Measurements from ENCODE around the gene RNF20.
"Not testable (repeated sequence)": the region's sequence is repeated elsewhere in the genome, so short reads cannot be mapped to it uniquely, and the experiment has no call there.

The RNF20 gene

GRCh38 chr9:101516655-101517054, 17.0 kb upstream of the RNF20 start:
- Histone ChIP-seq H3K4me3 (ENCODE audit: low read length, poor library complexity, severe bottlenecking) (no peak overlapping the region), H3K4me1 (ENCODE audit: insufficient read depth, low read length, poor library complexity, severe bottlenecking) (no peaks in the 10 kb centered on the region), H4K20me1 (ENCODE audit: insufficient read depth, low read length, poor library complexity, severe bottlenecking) (no peaks in the 10 kb centered on the region), H3K79me2 (ENCODE audit: insufficient read depth, low read length) (no peaks in the 10 kb centered on the region), H3K9me2 (replicated peaks; ENCODE audit: low read depth, low read length) (no peaks in the 10 kb centered on the region), H3K27me3 (ENCODE audit: insufficient read depth, low read length, poor library complexity, severe bottlenecking) (no peaks in the 10 kb centered on the region), H3F3A (ENCODE audit: low read depth) (no peaks in the 10 kb centered on the region), H3K9me3 (ENCODE audit: insufficient read depth, low read depth, low read length) (no peaks in the 10 kb centered on the region), H3K9ac (ENCODE audit: low read depth, low read length, poor library complexity, severe bottlenecking) (no peak overlapping the region), H2AFZ (ENCODE audit: low read length) (no peak overlapping the region), H3K36me3 (ENCODE audit: insufficient read depth, low read length) (no peaks in the 10 kb centered on the region), H3K4me2 (ENCODE audit: low read depth, low read length, poor library complexity, severe bottlenecking) (no peak overlapping the region)
- TF ChIP-seq, protein P1, sequence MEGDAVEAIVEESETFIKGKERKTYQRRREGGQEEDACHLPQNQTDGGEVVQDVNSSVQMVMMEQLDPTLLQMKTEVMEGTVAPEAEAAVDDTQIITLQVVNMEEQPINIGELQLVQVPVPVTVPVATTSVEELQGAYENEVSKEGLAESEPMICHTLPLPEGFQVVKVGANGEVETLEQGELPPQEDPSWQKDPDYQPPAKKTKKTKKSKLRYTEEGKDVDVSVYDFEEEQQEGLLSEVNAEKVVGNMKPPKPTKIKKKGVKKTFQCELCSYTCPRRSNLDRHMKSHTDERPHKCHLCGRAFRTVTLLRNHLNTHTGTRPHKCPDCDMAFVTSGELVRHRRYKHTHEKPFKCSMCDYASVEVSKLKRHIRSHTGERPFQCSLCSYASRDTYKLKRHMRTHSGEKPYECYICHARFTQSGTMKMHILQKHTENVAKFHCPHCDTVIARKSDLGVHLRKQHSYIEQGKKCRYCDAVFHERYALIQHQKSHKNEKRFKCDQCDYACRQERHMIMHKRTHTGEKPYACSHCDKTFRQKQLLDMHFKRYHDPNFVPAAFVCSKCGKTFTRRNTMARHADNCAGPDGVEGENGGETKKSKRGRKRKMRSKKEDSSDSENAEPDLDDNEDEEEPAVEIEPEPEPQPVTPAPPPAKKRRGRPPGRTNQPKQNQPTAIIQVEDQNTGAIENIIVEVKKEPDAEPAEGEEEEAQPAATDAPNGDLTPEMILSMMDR (conservative IDR thresholded peaks at IDR 0.05; ENCODE audit: low read length), result no peak
- no peak for TF ChIP-seq EZH2phosphoT487 (IDR thresholded peaks at IDR 0.05; ENCODE audit: borderline replicate concordance)

GRCh38 chr9:101518489-101518888, 15.2 kb upstream of the RNF20 start:
- not testable (repeated sequence) for H3K36me3 ChIP-seq (ENCODE audit: insufficient read depth, low read length); H2AFZ ChIP-seq (ENCODE audit: low read length); H4K20me1 ChIP-seq (ENCODE audit: insufficient read depth, low read length, poor library complexity, severe bottlenecking); H3K4me1 ChIP-seq (ENCODE audit: insufficient read depth, low read length, poor library complexity, severe bottlenecking); H3K9me2 ChIP-seq (replicated peaks; ENCODE audit: low read depth, low read length); H3K9me3 ChIP-seq (ENCODE audit: insufficient read depth, low read depth, low read length); H3K4me2 ChIP-seq (ENCODE audit: low read depth, low read length, poor library complexity, severe bottlenecking); H3K4me3 ChIP-seq (ENCODE audit: low read length, poor library complexity, severe bottlenecking); H3F3A ChIP-seq (ENCODE audit: low read depth); H3K27me3 ChIP-seq (ENCODE audit: insufficient read depth, low read length, poor library complexity, severe bottlenecking); H3K79me2 ChIP-seq (ENCODE audit: insufficient read depth, low read length); H3K9ac ChIP-seq (ENCODE audit: low read depth, low read length, poor library complexity, severe bottlenecking)

DNA sequence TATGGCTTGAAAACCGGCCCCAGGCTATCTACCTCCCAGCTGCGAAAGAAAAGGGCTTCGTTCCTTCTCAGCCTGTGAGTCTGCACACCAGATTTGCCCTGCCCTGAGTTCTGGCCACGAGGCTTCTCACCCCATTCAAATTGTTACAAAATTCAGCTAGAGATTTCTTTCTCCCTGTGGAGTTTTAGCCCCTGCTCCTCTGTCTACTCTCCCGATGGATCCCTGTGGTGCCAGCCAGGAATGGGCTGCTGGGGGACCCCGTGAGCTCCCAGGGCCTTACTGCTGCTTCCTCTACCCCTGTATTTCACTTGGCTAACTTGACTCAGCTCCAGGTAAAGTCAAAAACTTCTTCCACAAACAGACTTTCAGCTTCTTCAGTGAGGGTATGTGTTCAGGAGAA, 9.3 kb upstream of the RNF20 start:
- no peak overlapping the region for H3K4me2 ChIP-seq (ENCODE audit: low read depth, low read length, poor library complexity, severe bottlenecking)

DNA sequence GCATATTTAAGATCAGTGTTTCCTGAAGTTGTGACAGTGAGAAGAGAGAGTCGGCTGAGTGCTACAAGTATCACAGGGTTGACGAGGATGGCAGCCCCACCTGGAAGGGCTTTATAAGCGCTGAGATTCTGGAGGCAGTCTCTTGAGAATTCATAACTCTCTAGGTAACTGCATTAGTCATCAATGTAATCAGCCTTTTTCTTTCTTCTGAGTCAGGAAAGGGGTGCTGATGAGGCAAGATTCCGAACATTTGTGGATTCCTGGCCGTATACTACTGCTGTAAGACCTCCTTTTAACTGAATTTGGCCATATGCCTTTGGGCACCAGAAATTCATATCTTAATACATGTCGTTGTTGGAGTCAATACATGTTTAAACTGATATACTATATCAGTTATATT, 6.6 kb upstream of the RNF20 start:
- Histone ChIP-seq H3K36me3 (ENCODE audit: insufficient read depth, low read length) (no peaks in the 10 kb centered on the region), H3K9ac (ENCODE audit: low read depth, low read length, poor library complexity, severe bottlenecking) (no peak overlapping the region), H3K27me3 (ENCODE audit: insufficient read depth, low read length, poor library complexity, severe bottlenecking) (peaks cover 4% of the 10 kb centered on the region), H3K4me3 (ENCODE audit: low read length, poor library complexity, severe bottlenecking) (no peak overlapping the region), H2AFZ (ENCODE audit: low read length) (no peak overlapping the region), H3K79me2 (ENCODE audit: insufficient read depth, low read length) (no peaks in the 10 kb centered on the region), H3K4me2 (ENCODE audit: low read depth, low read length, poor library complexity, severe bottlenecking) (no peak overlapping the region), H4K20me1 (ENCODE audit: insufficient read depth, low read length, poor library complexity, severe bottlenecking) (no peaks in the 10 kb centered on the region), H3F3A (ENCODE audit: low read depth) (no peaks in the 10 kb centered on the region), H3K9me3 (ENCODE audit: insufficient read depth, low read depth, low read length) (no peaks in the 10 kb centered on the region), H3K9me2 (replicated peaks; ENCODE audit: low read depth, low read length) (no peaks in the 10 kb centered on the region), H3K4me1 (ENCODE audit: insufficient read depth, low read length, poor library complexity, severe bottlenecking) (no peaks in the 10 kb centered on the region)
- no peak for TF ChIP-seq EZH2phosphoT487 (IDR thresholded peaks at IDR 0.05; ENCODE audit: borderline replicate concordance)
- TF ChIP-seq, protein P1 (conservative IDR thresholded peaks at IDR 0.05; ENCODE audit: low read length), result no peak

More for the DNA sequence above, 9.3 kb upstream of the RNF20 start:
- Histone ChIP-seq H3K9ac (ENCODE audit: low read depth, low read length, poor library complexity, severe bottlenecking) (no peak overlapping the region), H3F3A (ENCODE audit: low read depth) (no peaks in the 10 kb centered on the region), H3K36me3 (ENCODE audit: insufficient read depth, low read length) (no peaks in the 10 kb centered on the region), H4K20me1 (ENCODE audit: insufficient read depth, low read length, poor library complexity, severe bottlenecking) (no peaks in the 10 kb centered on the region), H3K9me2 (replicated peaks; ENCODE audit: low read depth, low read length) (no peaks in the 10 kb centered on the region), H3K27me3 (ENCODE audit: insufficient read depth, low read length, poor library complexity, severe bottlenecking) (peaks cover 4% of the 10 kb centered on the region), H3K79me2 (ENCODE audit: insufficient read depth, low read length) (no peaks in the 10 kb centered on the region), H3K4me3 (ENCODE audit: low read length, poor library complexity, severe bottlenecking) (no peak overlapping the region), H3K9me3 (ENCODE audit: insufficient read depth, low read depth, low read length) (no peaks in the 10 kb centered on the region), H2AFZ (ENCODE audit: low read length) (no peak overlapping the region), H3K4me1 (ENCODE audit: insufficient read depth, low read length, poor library complexity, severe bottlenecking) (no peaks in the 10 kb centered on the region)
- TF ChIP-seq, protein P1 (conservative IDR thresholded peaks at IDR 0.05; ENCODE audit: low read length), result no peak
- no peak for TF ChIP-seq EZH2phosphoT487 (IDR thresholded peaks at IDR 0.05; ENCODE audit: borderline replicate concordance)
